HepG2 (cell line): ENCODE measurements around the gene CEP164. TPM values are rescaled to one million over a fixed set of nuclear protein-coding genes. Genes with fewer than 3 reads are reported as not detected.

Source experiments
- ATAC-seq: fragments of 200-7000 bp; cut with Tn5 transposase; 3 replicates; pipeline ENCODE4 v1.9.1; 2020; ENCODE audit warnings: mild to moderate bottlenecking, moderate library complexity
- BruUV-seq: library from RNA; stranded (reverse); fragments of 400-500 nt; replicated peaks from 2 replicates; lab custom pipeline; 2021; lab: Mats Ljungman, UMichigan
- CTCF ChIA-PET: fragments of 300-600 bp; formaldehyde crosslinking; extraction: SDS; loops from one replicate; lab custom pipeline; 2021; ENCODE audit warnings: low total read pairs, inconsistent platforms, low intra/inter-chr PET ratio; lab: Yijun Ruan, JAX
- POLR2A ChIA-PET: fragments of 350-600 bp; sonication (Branson Sonifier 250); formaldehyde crosslinking; loops from one replicate; lab custom pipeline; 2020; ENCODE audit warnings: antibody characterized with exemption, inconsistent platforms; lab: Yijun Ruan, JAX
- DNase-seq: peaks from one replicate; pipeline ENCODE4 v3.0.0-alpha.2; 2015; ENCODE audit warnings: low spot score
- FAIRE-seq: peaks from 3 replicates; lab custom pipeline; 2011; peaks lifted over from hg19 to GRCh38; lab: Jason Lieb, UNC
- H2AFZ ChIP-seq: one replicate; pipeline ENCODE4 v1.6.1; 2011; ENCODE audit warnings: low read length, inconsistent platforms
- H3K27ac ChIP-seq: fragments of 300-600 bp; 3 replicates; pipeline ENCODE4 v1.8.0; 2011; ENCODE audit warnings: mixed run types, mild to moderate bottlenecking, mixed read lengths, low read length, inconsistent platforms; ENCODE audit not compliant: insufficient read depth; ENCODE audit errors: extremely low read length
- H3K27me3 ChIP-seq, 2 experiments: fragments of 200-600 bp in 1 of 2; 2 replicates in 1 of 2; 3 replicates in 1 of 2; pipeline versions ENCODE4 v1.6.0 to v1.8.0; 2011; ENCODE audit warnings: low read length in 2 of 2, mild to moderate bottlenecking in 2 of 2, moderate library complexity in 2 of 2, inconsistent platforms in 1 of 2; ENCODE audit not compliant: insufficient read depth in 2 of 2, control insufficient read depth in 1 of 2
- H3K36me3 ChIP-seq, 2 experiments: fragments of 200-600 bp in 1 of 2; replicated peaks in 1 of 2; 2 replicates in 1 of 2; 3 replicates in 1 of 2; pipeline versions ENCODE4 v1.5.1 to v1.8.0; 2011; ENCODE audit warnings: low read length in 2 of 2, inconsistent platforms in 1 of 2; ENCODE audit not compliant: insufficient read depth in 2 of 2, control insufficient read depth in 1 of 2
- H3K4me1 ChIP-seq: 2 replicates; pipeline ENCODE4 v1.5.1; 2012; ENCODE audit warnings: low read length, inconsistent platforms; ENCODE audit not compliant: insufficient read depth
- H3K4me2 ChIP-seq: 2 replicates; pipeline ENCODE4 v1.6.0; 2011; ENCODE audit warnings: low read depth, low read length, inconsistent platforms
- H3K4me3 ChIP-seq, 3 experiments: fragments of 200-600 bp in 1 of 3; sonication (generic), shearing (Covaris generic) in 1 of 3; replicated peaks in 1 of 3; 2 replicates each; pipeline ENCODE4 v1.5.1; 2011 to 2016; ENCODE audit warnings: low read length in 3 of 3, inconsistent platforms in 2 of 3, low read depth in 2 of 3, mild to moderate bottlenecking in 2 of 3, control low read depth in 1 of 3, mixed read lengths in 1 of 3; ENCODE audit not compliant: insufficient read depth in 1 of 3
- H3K79me2 ChIP-seq: one replicate; pipeline ENCODE4 v1.6.1; 2011; ENCODE audit warnings: low read length, inconsistent platforms; ENCODE audit not compliant: insufficient read depth
- H3K9ac ChIP-seq: 2 replicates; pipeline ENCODE4 v1.6.0; 2011; ENCODE audit warnings: mild to moderate bottlenecking, low read depth, low read length, inconsistent platforms; ENCODE audit not compliant: insufficient read depth
- H3K9me3 ChIP-seq: 2 replicates; pipeline ENCODE4 v1.5.1; 2012; ENCODE audit warnings: mild to moderate bottlenecking, low read length
- H4K20me1 ChIP-seq: 2 replicates; pipeline ENCODE4 v1.6.0; 2011; ENCODE audit warnings: inconsistent platforms, mild to moderate bottlenecking, low read length, moderate library complexity; ENCODE audit not compliant: insufficient read depth
- AFF4 ChIP-seq: sonication (generic); formaldehyde crosslinking; IDR thresholded peaks from 2 replicates; pipeline ENCODE4 v1.4.0; 2020; ENCODE audit warnings: missing genetic modification reagents
- EEA1 ChIP-seq: sonication (generic); formaldehyde crosslinking; IDR thresholded peaks from 2 replicates; pipeline ENCODE4 v1.5.1; 2020; ENCODE audit warnings: mild to moderate bottlenecking, missing genetic modification reagents, borderline replicate concordance
- EED ChIP-seq: sonication (generic); formaldehyde crosslinking; IDR thresholded peaks from 2 replicates; pipeline ENCODE4 v1.5.0; 2020; ENCODE audit warnings: mild to moderate bottlenecking, missing genetic modification reagents
- HIC2 ChIP-seq: sonication (generic); formaldehyde crosslinking; IDR thresholded peaks from 2 replicates; pipeline ENCODE4 v1.9.0; 2022; ENCODE audit warnings: low read depth, missing genetic modification reagents
- KLF15 ChIP-seq: sonication (generic); formaldehyde crosslinking; IDR thresholded peaks from 2 replicates; pipeline ENCODE4 v1.8.1; 2023; ENCODE audit warnings: borderline replicate concordance, mild to moderate bottlenecking, inconsistent platforms, missing genetic modification reagents, mixed read lengths
- MAF1 ChIP-seq: sonication (generic); formaldehyde crosslinking; IDR thresholded peaks from 2 replicates; pipeline ENCODE4 v1.5.0; 2020; ENCODE audit warnings: missing genetic modification reagents, borderline replicate concordance
- MZF1 ChIP-seq: sonication (generic); formaldehyde crosslinking; IDR thresholded peaks from 2 replicates; pipeline ENCODE4 v1.8.1; 2023; ENCODE audit warnings: mild to moderate bottlenecking, missing genetic modification reagents, borderline replicate concordance
- NFKBIZ ChIP-seq: IDR thresholded peaks from 2 replicates; pipeline ENCODE4 v1.6.1; 2018; ENCODE audit warnings: missing genetic modification reagents, missing compliant biosample characterization
- RFX3 ChIP-seq: IDR thresholded peaks from 2 replicates; pipeline ENCODE4 v1.6.1; 2016; ENCODE audit warnings: missing biosample characterization, missing genetic modification reagents
- SMC3 ChIP-seq: IDR thresholded peaks from 2 replicates; pipeline ENCODE4 v1.6.1; 2011; ENCODE audit warnings: low read length, improper control_type of control experiment
- SP1 ChIP-seq, 2 experiments: fragments of 450-650 bp in 1 of 2; sonication (generic) in 1 of 2; formaldehyde crosslinking in 1 of 2; IDR thresholded peaks; 2 replicates each; pipeline versions ENCODE4 v1.4.0 to v1.6.1; 2016 to 2020; ENCODE audit warnings: missing genetic modification reagents in 1 of 2
- ZNF124 ChIP-seq: sonication (generic); formaldehyde crosslinking; IDR thresholded peaks from 2 replicates; pipeline ENCODE4 v1.4.0; 2020; ENCODE audit warnings: missing genetic modification reagents
- ZNF292 ChIP-seq: sonication (generic); formaldehyde crosslinking; IDR thresholded peaks from 2 replicates; pipeline ENCODE4 v1.8.1; 2022; ENCODE audit warnings: mild to moderate bottlenecking, low read depth, missing genetic modification reagents, borderline replicate concordance
- ZNF619 ChIP-seq: sonication (generic); formaldehyde crosslinking; IDR thresholded peaks from 2 replicates; pipeline ENCODE4 v1.4.0; 2020; ENCODE audit warnings: mild to moderate bottlenecking, missing genetic modification reagents
- WGBS: methylation state at CpG from one replicate; pipeline ENCODE4 v1.1.6; 2017; ENCODE audit warnings: low lambda C conversion rate; 5-methylcytosine and 5-hydroxymethylcytosine counted together
- in situ Hi-C: cut with HindIII; loops from 2 replicates; pipeline ENCODE4 v1.10.0; 2017; ENCODE audit warnings: low pct_unique_long_range_greater_than_20kb; ENCODE audit not compliant: extremely low pct_ligation_motif_present
- intact Hi-C: fragments of 100-400 bp; cut with micrococcal nuclease; formaldehyde crosslinking; loops from one replicate; pipeline ENCODE4 v1.10.0; 2022; ENCODE audit not compliant: unreplicated experiment
- polyA plus RNA-seq, 8 experiments: library from polyadenylated mRNA; depleted of rRNA in 3 of 8; stranded (reverse) in 7 of 8; unstranded in 1 of 8; fragments of >200 nt; fragmentation: Illumina TruSeq in 4 of 8; extraction: Trizol in 4 of 8; gene quantifications; 2 replicates each; pipeline versions ENCODE4 v1.2.1 to v1.2.3, GENCODE V29; 2011 to 2016; ENCODE audit warnings: low read depth in 4 of 8, missing spikeins in 1 of 8, mixed read lengths in 1 of 8; ENCODE audit not compliant: insufficient read depth in 1 of 8
- total RNA-seq, 5 experiments: library from RNA; depleted of rRNA; stranded (reverse); fragments of >200 nt; fragmentation: Illumina TruSeq; extraction: Trizol; gene quantifications; 2 replicates each; pipeline ENCODE4 v1.2.3, GENCODE V29; 2016; ENCODE audit warnings: low read depth in 1 of 5
- TF ChIP-seq, protein P1 (sequence below): sonication (generic); formaldehyde crosslinking; IDR thresholded peaks from 2 replicates; pipeline ENCODE4 v1.4.0; 2020; ENCODE audit warnings: missing genetic modification reagents

The CEP164 gene
- total and polyA plus RNA-seq, 2 of the 13 experiments (the other 11 are each of a cell fraction or from before 2014, with no cell fraction given): 11.4 to 15.2 TPM

GRCh38 chr11:117454564-117454917 lies 126.9 kb downstream of the CEP164 start (continued):
- no peak for TF ChIP-seq HIC2
- TF ChIP-seq NFKBIZ (CRISPR knock-in tag): no peak
- no peak for TF ChIP-seq MAF1 (CRISPR knock-in tag)
- TF ChIP-seq SP1 (IDR thresholded peaks at IDR 0.05): no peak
- no peak for TF ChIP-seq SP1 (CRISPR knock-in tag; IDR thresholded peaks at IDR 0.05)
- TF ChIP-seq SMC3: no peak
- TF ChIP-seq RFX3 (CRISPR knock-in tag): no peak
- no peak for TF ChIP-seq ZNF619 (CRISPR knock-in tag)
- TF ChIP-seq, all 625 proteins: peak for 0

GRCh38 chr11:117456027-117456720 lies 128.5 kb downstream of the CEP164 start:
- H3K36me3 ChIP-seq: no peaks in the 10 kb centered on the region
- no peak for TF ChIP-seq EED
- no peak for TF ChIP-seq EEA1 (CRISPR knock-in tag)
- no peak for TF ChIP-seq AFF4 (CRISPR knock-in tag)
- no peak for TF ChIP-seq ZNF292 (CRISPR knock-in tag)
- no peak for TF ChIP-seq KLF15
- no peak for TF ChIP-seq ZNF124 (CRISPR knock-in tag)
- TF ChIP-seq, protein P1, sequence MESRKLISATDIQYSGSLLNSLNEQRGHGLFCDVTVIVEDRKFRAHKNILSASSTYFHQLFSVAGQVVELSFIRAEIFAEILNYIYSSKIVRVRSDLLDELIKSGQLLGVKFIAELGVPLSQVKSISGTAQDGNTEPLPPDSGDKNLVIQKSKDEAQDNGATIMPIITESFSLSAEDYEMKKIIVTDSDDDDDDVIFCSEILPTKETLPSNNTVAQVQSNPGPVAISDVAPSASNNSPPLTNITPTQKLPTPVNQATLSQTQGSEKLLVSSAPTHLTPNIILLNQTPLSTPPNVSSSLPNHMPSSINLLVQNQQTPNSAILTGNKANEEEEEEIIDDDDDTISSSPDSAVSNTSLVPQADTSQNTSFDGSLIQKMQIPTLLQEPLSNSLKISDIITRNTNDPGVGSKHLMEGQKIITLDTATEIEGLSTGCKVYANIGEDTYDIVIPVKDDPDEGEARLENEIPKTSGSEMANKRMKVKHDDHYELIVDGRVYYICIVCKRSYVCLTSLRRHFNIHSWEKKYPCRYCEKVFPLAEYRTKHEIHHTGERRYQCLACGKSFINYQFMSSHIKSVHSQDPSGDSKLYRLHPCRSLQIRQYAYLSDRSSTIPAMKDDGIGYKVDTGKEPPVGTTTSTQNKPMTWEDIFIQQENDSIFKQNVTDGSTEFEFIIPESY (CRISPR knock-in tag): no peak
- no peak for TF ChIP-seq MZF1 (CRISPR knock-in tag)

More at GRCh38 chr11:117456027-117456720, 128.5 kb downstream of the CEP164 start:
- H4K20me1 ChIP-seq: no peaks in the 10 kb centered on the region
- ATAC-seq: no peak
- no peak for DNase-seq
- H2AFZ ChIP-seq: no peak overlapping the region
- no peak overlapping the region for H3K4me2 ChIP-seq
- H3K4me3 ChIP-seq: no peak overlapping the region
- 35% methylated on average over 7 of the region's 7 CpGs for WGBS
- no peak overlapping the region for H3K9ac ChIP-seq
- CTCF ChIA-PET: no interaction called here
- in situ Hi-C loops (no loop called here), intact Hi-C loops (no loop called here)
- POLR2A ChIA-PET: no interaction called here
- H3K9me3 ChIP-seq: no peaks in the 10 kb centered on the region
- no peaks in the 10 kb centered on the region for H3K79me2 ChIP-seq
- H3K27me3 ChIP-seq: peaks cover 7 to 14% of the 10 kb centered on the region in 2 experiments; a peak in 4 of 5 replicates
- FAIRE-seq: no peak
- no TSS peak for BruUV-seq
- H3K4me1 ChIP-seq: no peaks in the 10 kb centered on the region
- no peak overlapping the region for H3K27ac ChIP-seq
